ENCODE measurements around the gene RNF168.

DNA sequence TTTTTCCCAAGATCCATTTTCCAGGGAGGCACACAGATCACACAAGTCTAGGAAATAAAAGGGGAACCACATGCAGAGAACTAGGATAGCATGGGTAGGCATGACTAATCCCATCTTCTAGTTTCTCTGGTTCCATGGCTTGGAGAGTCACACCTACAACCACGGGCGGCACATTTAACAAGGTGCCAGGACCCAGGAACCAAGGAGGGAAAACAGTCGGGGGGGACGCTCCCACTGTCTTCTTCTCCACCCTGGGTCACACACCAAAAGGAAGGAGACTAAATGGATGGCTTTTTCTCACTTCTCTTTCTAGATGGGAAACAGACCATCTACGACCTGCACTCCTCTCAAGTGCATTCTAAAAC, 16.1 kb upstream of the RNF168 start:
- TF ChIP-seq, protein P1, sequence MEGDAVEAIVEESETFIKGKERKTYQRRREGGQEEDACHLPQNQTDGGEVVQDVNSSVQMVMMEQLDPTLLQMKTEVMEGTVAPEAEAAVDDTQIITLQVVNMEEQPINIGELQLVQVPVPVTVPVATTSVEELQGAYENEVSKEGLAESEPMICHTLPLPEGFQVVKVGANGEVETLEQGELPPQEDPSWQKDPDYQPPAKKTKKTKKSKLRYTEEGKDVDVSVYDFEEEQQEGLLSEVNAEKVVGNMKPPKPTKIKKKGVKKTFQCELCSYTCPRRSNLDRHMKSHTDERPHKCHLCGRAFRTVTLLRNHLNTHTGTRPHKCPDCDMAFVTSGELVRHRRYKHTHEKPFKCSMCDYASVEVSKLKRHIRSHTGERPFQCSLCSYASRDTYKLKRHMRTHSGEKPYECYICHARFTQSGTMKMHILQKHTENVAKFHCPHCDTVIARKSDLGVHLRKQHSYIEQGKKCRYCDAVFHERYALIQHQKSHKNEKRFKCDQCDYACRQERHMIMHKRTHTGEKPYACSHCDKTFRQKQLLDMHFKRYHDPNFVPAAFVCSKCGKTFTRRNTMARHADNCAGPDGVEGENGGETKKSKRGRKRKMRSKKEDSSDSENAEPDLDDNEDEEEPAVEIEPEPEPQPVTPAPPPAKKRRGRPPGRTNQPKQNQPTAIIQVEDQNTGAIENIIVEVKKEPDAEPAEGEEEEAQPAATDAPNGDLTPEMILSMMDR (IDR thresholded peaks at IDR 0.05): no peak
- TF ChIP-seq POLR2A (IDR thresholded peaks at IDR 0.05): no peak
